HG02610 (cell line): ENCODE measurements around the gene BCL11B.

Source experiments
- ATAC-seq: cut with Tn5 transposase; IDR thresholded peaks from one replicate; pipeline ENCODE4 v1.9.1; 2021; ENCODE audit warnings: mild to moderate bottlenecking, moderate library complexity; ENCODE audit not compliant: unreplicated experiment

The BCL11B gene

GRCh38 chr14:99168330-99168729, 103.7 kb downstream of the BCL11B start:
- no peak for ATAC-seq

GRCh38 chr14:99166506-99166905, 105.5 kb downstream of the BCL11B start:
- ATAC-seq: no peak

- ATAC-seq: no peak
These were observed 107.3 kb downstream of the BCL11B start for GRCh38 chr14:99164712-99165111.

- ATAC-seq: no peak
These were observed 108.6 kb downstream of the BCL11B start for GRCh38 chr14:99163446-99163845.

- no peak for ATAC-seq
These were observed 112.4 kb downstream of the BCL11B start for GRCh38 chr14:99159341-99160340.

GRCh38 chr14:99158646-99159165, 113.3 kb downstream of the BCL11B start:
- ATAC-seq: no peak

- ATAC-seq: no peak
These were observed 113.8 kb downstream of the BCL11B start for GRCh38 chr14:99158150-99158549.

GRCh38 chr14:99157676-99158075, 114.3 kb downstream of the BCL11B start:
- no peak for ATAC-seq

- ATAC-seq: no peak
These were observed 114.8 kb downstream of the BCL11B start for GRCh38 chr14:99157246-99157645.

- ATAC-seq: no peak
These were observed 115.2 kb downstream of the BCL11B start for GRCh38 chr14:99156814-99157213.

GRCh38 chr14:99156090-99156425, 115.9 kb downstream of the BCL11B start:
- ATAC-seq: no peak

- ATAC-seq: no peak
These were observed 116.6 kb downstream of the BCL11B start for GRCh38 chr14:99155173-99156089.

- no peak for ATAC-seq
These were observed 121.8 kb downstream of the BCL11B start for GRCh38 chr14:99150236-99150635.

GRCh38 chr14:99148861-99149610, 123.0 kb downstream of the BCL11B start:
- no peak for ATAC-seq

- no peak for ATAC-seq
These were observed 123.9 kb downstream of the BCL11B start for GRCh38 chr14:99148131-99148530.

GRCh38 chr14:99147366-99147740, 124.6 kb downstream of the BCL11B start:
- ATAC-seq: no peak

GRCh38 chr14:99146616-99147365, 125.2 kb downstream of the BCL11B start:
- ATAC-seq: no peak

- no peak for ATAC-seq
These were observed 126.7 kb downstream of the BCL11B start for GRCh38 chr14:99145307-99145706.

- no peak for ATAC-seq
These were observed 128.2 kb downstream of the BCL11B start for GRCh38 chr14:99143793-99144192.

GRCh38 chr14:99143126-99143525, 128.9 kb downstream of the BCL11B start:
- no peak for ATAC-seq
